ENCODE measurements around the gene ZNF655. TPM values are rescaled to one million over a fixed set of nuclear protein-coding genes. Genes with fewer than 3 reads are reported as not detected.

Gene ZNF655
- polyA plus RNA-seq, 1 experiment, result 47.2 TPM

DNA sequence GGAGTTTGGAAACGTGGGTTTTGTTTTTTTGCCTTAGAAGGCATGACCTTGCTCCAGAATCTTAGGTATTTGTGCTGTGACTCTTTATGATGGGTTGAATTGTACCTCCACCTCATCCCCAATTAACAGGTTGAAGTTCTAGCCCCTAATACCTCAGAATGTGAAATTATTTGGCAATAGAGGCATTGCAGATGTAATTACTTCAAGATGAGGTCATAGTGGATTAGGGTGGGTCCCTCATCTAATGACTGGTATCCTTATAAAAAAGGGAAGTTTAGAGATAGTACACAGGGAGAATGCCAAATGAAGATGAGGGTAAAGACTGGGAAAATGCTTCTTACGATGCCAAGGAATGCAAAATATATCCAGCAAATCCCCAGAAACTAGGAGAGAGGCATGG, 3.5 kb upstream of the ZNF655 start:
- ChIA-PET POLR2A (no interaction called here), CTCF (no interaction called here)
- H3K36me3 ChIP-seq (ENCODE audit: control insufficient read depth, insufficient read depth, low read length), result peaks cover 2% of the 10 kb centered on the region; the same call in 1 of the 2 replicates
- TF ChIP-seq, protein P1, sequence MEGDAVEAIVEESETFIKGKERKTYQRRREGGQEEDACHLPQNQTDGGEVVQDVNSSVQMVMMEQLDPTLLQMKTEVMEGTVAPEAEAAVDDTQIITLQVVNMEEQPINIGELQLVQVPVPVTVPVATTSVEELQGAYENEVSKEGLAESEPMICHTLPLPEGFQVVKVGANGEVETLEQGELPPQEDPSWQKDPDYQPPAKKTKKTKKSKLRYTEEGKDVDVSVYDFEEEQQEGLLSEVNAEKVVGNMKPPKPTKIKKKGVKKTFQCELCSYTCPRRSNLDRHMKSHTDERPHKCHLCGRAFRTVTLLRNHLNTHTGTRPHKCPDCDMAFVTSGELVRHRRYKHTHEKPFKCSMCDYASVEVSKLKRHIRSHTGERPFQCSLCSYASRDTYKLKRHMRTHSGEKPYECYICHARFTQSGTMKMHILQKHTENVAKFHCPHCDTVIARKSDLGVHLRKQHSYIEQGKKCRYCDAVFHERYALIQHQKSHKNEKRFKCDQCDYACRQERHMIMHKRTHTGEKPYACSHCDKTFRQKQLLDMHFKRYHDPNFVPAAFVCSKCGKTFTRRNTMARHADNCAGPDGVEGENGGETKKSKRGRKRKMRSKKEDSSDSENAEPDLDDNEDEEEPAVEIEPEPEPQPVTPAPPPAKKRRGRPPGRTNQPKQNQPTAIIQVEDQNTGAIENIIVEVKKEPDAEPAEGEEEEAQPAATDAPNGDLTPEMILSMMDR (IDR thresholded peaks at IDR 0.05; ENCODE audit: insufficient read depth, low read depth, low read length), result no peak
- no peak overlapping the region for H3K4me3 ChIP-seq (ENCODE audit: low read depth, low read length)
- DNase-seq (ENCODE audit: low read depth), result no peak
- no peaks in the 10 kb centered on the region for H3K27me3 ChIP-seq (ENCODE audit: control insufficient read depth, insufficient read depth, low read length)

DNA sequence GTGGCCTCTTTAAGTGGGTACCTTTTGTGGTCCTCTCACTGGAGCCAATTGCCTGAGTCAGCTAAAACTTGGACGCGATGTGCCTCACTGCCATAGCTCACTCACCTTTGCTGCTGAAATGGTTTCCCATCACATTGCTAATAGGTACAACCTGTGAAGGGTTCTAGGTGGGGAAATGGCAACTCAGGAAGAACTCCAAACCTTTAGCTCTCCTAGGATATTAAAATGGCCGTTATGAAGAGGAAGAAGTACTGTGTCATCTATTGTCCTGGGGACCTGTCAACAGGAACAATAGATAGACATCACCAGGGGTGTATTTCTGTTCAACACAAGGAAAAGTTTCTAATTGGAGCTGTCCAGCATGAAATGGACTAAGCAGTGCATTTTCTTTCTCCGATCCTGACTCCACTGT, 1.2 kb upstream of the ZNF655 start:
- CTCF ChIA-PET, result interaction anchor here (0.7 to 1.1 kb wide), 3 partner anchors 20 to 356 kb away, joined by 3 to 4 read pairs (median 3); partner anchors contain the start of gene ZSCAN25
- POLR2A ChIA-PET, result no interaction called here
- TF ChIP-seq, protein P1 (IDR thresholded peaks at IDR 0.05; ENCODE audit: insufficient read depth, low read depth, low read length), result no peak
- DNase-seq (ENCODE audit: low read depth), result no peak
- Histone ChIP-seq H3K27me3 (ENCODE audit: control insufficient read depth, insufficient read depth, low read length) (no peaks in the 10 kb centered on the region), H3K36me3 (ENCODE audit: control insufficient read depth, insufficient read depth, low read length) (peaks cover 16% of the 10 kb centered on the region), H3K4me3 (ENCODE audit: low read depth, low read length) (peak overlapping the region; percentile 95)

DNA sequence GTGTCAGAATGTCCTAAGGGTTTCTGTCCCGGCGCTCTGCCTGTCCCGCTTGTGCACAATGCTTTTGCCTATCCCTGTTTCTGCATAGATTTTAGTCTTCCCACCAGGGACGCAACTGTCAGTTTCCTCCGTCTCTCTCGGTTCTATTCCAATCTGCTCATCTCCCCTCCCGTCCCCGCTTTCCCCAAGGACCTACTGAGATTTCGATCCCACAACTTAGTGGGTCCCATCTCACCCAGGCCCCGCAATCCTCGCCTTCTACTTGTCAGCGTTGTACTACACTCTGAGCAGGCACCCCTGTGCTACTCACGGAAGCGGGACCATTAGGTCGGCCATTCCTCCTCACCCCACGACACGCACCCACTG, 519 bp upstream of the ZNF655 start:
- ChIA-PET CTCF (interaction anchor here (1.1 kb wide), 1 partner anchor 58 kb away, joined by 4 read pairs; the partner anchor contains the start of gene ZSCAN25), POLR2A (interaction anchor here (0.6 to 0.9 kb wide), 2 partner anchors 19 to 53 kb away, joined by 4 to 5 read pairs; partner anchors contain the start of gene ZKSCAN5)
- H3K36me3 ChIP-seq (ENCODE audit: control insufficient read depth, insufficient read depth, low read length), result peaks cover 17% of the 10 kb centered on the region
- no peaks in the 10 kb centered on the region for H3K27me3 ChIP-seq (ENCODE audit: control insufficient read depth, insufficient read depth, low read length)
- peak overlapping the region; percentile 95 for H3K4me3 ChIP-seq (ENCODE audit: low read depth, low read length)
- TF ChIP-seq, protein P1 (IDR thresholded peaks at IDR 0.05; ENCODE audit: insufficient read depth, low read depth, low read length), result no peak
- DNase-seq (ENCODE audit: low read depth), result no peak

DNA sequence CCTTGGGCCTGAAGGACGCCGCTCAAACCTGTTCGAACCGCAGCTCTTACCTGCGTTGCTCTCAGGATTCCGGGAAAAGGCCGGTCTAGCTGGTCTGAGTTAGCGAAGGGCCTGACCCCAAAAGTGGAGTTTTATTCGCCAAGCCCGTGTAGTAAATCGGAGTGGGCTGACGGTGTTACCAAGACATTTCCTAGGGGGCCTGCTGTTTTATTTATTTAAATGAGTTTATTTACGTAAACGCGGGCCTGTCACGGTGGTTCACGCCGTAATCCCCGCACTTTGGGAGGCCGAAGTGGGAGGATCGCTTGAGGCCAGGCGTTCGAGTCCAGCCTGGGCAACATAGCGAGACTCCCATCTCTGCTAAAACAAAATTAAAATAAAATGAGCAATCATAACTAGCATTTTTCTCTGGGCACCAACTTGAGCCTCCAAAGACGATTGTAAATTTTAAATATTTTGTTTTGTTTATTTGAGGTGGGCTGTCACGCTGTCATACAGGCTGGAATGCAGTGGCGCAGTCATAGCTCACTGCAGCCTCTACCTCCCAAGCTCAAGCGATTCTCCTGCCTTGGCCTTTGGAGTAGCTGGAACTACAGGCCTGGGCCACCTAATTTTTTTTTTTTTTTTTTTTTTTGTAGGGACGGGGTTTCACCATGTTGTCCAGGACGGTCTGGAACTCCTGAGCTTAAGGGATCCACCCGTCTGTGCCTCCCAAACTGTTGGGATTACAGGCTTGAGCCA, 903 bp downstream of the ZNF655 start:
- H3K4me3 ChIP-seq (ENCODE audit: low read depth, low read length), result peak overlapping the region; percentile 95
- ChIA-PET CTCF (no interaction called here), POLR2A (interaction anchor here (0.7 kb wide), 1 partner anchor 747 kb away, joined by 4 read pairs; no protein-coding TSS in a partner anchor)
- no peak for DNase-seq (ENCODE audit: low read depth)
- peaks cover 20% of the 10 kb centered on the region for H3K36me3 ChIP-seq (ENCODE audit: control insufficient read depth, insufficient read depth, low read length)
- TF ChIP-seq, protein P1 (IDR thresholded peaks at IDR 0.05; ENCODE audit: insufficient read depth, low read depth, low read length), result no peak
- H3K27me3 ChIP-seq (ENCODE audit: control insufficient read depth, insufficient read depth, low read length), result no peaks in the 10 kb centered on the region

DNA sequence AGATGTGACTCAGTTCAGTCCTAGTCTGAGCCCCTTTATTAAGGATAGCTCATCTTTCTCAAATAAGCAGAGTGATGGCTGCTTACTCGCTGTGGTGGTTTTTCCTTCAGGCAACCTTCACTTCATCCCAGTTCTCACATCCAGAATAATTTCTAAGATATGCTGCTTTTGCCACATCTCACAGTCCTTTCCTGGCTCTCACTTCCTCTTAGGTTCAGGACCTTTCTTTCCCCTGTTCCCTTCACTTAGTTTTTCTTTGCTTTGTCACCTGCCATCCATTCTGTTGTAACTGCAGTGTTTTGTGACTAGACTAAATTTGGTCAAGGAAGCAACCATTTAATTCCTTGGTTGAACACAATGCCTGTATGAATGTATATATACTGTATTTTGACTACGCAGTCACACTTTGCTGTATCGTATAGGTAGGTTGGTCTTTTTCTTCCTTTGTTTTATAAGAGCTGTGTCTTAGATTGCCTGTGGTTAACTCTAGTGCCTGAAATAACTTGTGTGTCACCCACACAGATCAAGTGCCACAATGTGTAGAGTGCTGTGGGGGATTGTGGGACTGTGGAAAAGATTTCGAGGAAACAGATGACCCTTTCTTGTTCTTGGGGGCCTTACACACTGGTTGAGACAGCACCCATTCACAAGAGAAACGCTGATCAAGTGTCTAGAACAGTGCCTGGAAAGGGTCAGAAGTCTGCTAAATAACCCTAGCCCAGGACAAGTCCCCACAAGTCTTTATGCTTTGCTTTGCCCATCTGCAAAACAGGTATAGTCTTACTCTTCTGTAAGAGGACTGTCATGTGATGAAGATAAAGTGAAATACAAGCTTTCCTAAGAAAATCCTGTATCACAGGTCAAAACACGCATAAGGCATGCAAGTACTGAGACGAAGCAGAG, 2.6 kb downstream of the ZNF655 start:
- no peak for DNase-seq (ENCODE audit: low read depth)
- ChIA-PET POLR2A (no interaction called here), CTCF (interaction anchor here (0.6 kb wide), 1 partner anchor 413 kb away, joined by 3 read pairs; no protein-coding TSS in a partner anchor)
- Histone ChIP-seq H3K27me3 (ENCODE audit: control insufficient read depth, insufficient read depth, low read length) (no peaks in the 10 kb centered on the region), H3K4me3 (ENCODE audit: low read depth, low read length) (no peak overlapping the region), H3K36me3 (ENCODE audit: control insufficient read depth, insufficient read depth, low read length) (peaks cover 22% of the 10 kb centered on the region)
- TF ChIP-seq, protein P1 (IDR thresholded peaks at IDR 0.05; ENCODE audit: insufficient read depth, low read depth, low read length), result no peak

Data from BJ (cell line).